ENCODE measurements around the gene KDELR3. TPM values are rescaled to one million over a fixed set of nuclear protein-coding genes. Genes with fewer than 3 reads are reported as not detected.

Gene KDELR3
- total RNA-seq, 1 donor from 2014 or later = 32.9 TPM

DNA sequence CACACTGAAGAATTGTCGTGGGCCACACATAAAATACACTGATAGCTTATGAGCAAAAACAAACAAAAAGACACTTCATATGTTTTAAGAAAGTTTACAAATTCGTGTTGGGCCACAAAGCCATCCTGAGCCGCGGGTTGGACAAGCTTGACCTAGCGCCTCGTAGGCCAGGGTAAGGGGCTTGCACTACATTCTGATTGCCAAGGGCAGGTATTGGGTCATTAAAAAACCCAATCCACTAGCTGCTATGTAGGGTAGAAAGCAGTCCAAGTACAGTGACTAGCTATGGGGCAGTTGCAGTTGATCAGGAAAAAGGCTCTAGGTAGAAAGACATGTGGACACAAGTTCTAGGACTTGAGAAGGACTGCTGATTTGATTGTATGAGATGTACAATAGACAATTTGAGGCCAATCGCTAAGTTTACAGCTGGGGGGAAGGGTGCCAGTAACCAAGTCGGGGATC, 14.0 kb downstream of the KDELR3 start:
- no peak for DNase-seq (ENCODE audit: low read depth in 2 of 2)

DNA sequence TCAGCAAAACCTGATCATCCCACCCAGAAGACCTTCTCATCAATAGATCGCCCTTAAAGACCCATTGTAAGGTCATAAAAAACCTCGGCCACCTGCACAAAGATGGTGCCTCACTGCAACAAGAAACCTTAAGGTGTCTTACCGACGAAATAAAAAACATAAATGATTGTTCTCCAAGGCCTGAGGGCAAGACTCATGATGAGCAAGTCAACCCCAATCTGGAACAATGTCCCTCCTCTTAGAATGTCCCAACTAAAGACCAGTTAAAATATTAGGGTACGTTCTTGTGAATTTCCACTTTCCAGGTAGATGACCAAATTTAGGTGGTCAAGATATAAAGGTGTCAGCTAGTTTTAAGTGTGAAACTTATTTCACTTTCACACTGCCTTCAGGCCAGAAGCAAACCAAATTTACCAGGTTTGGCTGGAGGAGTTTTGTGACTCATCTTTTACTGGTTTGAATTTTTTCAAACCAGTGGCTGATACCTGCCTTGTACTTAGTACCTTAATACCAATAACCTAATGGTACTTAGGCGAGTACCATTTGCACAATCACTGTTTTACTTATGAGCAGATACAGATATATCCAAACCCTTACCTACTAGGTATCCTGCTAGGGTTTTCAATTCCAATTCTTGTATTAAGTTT, 14.9 kb downstream of the KDELR3 start:
- no peak for DNase-seq (ENCODE audit: low read depth in 2 of 2)

DNA sequence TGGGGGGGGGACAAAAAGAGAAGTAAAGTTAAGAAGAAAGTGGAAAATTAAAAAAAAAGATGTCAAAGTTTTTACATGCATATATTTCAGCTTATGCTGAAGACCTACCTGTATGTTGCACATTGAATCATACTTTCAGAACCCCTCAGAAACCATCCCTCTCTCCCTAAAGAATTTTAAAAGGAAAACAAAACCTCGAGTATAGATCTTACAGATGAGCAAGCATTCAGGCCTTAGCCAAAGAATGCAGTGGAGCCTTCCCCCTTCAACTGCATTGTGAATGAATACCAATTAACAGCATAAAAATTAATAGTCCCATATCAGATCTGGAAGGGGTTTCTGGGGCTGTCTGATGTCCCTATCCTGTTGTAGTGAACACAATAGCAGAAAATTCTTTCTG, 16.3 kb downstream of the KDELR3 start:
- DNase-seq (ENCODE audit: low read depth in 2 of 2) = no peak

GRCh38 chr22:38485783-38486182, 17.9 kb downstream of the KDELR3 start:
- DNase-seq (ENCODE audit: low read depth in 2 of 2) = no peak

GRCh38 chr22:38487946-38488345, 20.1 kb downstream of the KDELR3 start:
- DNase-seq (ENCODE audit: low read depth in 2 of 2) = no peak

DNA sequence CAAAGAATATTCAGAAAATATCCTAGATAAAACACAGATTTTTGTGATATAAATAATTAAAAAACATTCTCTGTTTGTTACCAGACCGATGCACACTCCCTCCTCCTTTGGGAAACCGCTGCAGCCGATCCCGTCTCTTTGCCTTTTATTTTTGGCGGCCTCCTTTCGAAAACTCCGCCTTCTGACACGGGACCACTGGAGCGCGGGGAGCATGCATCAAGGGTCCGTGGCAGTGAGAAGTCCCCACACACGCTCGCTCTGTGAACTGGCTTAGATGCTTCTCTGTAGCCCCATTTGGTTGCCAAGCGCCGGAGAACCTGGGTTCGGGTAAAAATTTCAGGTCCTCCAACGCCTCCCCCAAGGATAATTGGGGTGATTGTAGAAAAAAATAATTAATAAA, 21.2 kb downstream of the KDELR3 start:
- no peak for DNase-seq (ENCODE audit: low read depth in 2 of 2)

- no peak for DNase-seq (ENCODE audit: low read depth in 2 of 2)
These were observed 21.8 kb downstream of the KDELR3 start for GRCh38 chr22:38489561-38490145.

DNA sequence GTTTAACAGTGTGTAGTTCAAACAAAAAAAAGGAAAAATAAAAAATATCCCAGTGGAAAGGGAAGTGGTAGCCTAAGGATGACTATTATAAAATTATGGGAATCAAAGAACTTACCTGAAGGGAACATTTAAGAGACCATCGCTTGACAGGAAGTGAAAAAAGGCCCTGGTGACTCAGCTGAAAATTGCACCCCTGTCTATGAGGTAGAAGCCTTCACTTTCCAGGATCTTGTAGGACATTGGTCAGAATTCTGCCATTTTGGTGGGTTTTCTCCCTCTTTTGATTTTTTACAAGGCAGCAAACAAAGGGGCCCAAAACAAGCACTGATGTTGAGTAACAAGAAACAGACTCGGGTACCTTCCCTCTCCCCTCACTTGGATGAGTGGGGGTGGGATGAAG, 22.6 kb downstream of the KDELR3 start:
- no peak for DNase-seq (ENCODE audit: low read depth in 2 of 2)

DNA sequence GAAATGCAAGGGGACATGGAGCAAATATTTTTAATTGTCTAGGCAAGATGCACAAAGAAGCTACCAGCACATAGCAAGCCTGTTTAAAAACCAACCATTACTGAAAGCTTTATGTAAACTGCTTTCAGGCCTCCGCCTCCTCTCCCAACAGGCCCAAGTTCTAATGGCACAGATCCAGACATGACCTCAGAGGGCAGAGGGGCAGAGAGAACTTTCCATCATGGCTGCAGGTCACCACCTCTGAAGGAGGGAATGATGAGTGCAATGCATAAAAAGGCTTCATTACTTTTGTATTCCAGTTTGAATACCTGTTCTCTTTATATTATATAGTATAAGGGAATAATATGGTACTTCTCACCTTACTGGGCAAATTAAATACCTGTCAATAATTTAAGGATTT, 23.0 kb downstream of the KDELR3 start:
- DNase-seq (ENCODE audit: low read depth in 2 of 2) = peak in 1 of 2 donors; percentile 47

DNA sequence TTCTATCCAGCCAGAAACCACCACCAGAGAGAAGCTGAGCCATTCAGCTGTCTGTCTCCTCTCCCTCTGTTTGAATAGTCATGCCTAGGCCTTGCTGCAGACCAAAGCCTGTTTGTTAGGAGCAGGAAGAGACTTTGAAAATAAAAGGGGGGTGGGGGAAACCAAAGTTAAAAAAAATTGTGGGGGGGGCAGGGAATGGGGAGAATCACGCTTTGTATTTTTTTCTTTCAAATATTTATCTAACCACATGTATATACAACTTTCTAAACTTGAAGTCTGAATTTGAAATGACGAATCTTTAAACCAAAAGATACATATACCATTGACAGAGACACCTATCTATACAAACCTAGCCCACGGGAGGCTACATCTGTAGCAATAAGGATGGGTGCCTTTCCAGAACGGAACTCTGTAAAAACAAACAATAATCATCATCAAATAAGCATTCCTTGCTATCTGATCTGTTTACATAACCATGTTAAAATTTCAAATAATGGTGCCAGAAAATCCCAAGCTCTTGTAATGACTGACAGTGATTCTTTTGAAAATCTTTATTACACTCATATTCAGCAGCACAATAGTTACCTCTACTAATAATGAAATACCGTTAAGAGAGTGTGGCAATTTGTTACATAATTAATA, 23.9 kb downstream of the KDELR3 start:
- no peak for DNase-seq (ENCODE audit: low read depth in 2 of 2)

DNA sequence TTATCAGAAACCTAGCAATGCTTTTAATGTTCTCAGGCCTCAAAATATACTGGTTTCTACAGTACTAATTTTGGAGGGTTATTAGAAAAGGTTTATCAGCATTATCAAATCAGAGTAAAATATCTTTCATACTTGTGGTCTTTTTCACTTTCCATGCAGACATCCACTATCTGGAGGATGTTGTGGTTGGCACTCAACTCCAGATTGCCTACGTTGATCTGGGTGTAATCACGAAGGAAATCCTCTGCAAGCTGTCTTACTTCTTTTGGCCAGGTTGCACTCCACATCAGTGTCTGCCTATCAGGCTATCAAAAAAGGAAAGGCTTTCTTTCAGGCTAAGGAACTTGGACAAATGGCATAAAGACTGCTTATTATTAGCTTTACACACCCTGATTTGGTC, 26.6 kb downstream of the KDELR3 start:
- no peak for DNase-seq (ENCODE audit: low read depth in 2 of 2)

DNA sequence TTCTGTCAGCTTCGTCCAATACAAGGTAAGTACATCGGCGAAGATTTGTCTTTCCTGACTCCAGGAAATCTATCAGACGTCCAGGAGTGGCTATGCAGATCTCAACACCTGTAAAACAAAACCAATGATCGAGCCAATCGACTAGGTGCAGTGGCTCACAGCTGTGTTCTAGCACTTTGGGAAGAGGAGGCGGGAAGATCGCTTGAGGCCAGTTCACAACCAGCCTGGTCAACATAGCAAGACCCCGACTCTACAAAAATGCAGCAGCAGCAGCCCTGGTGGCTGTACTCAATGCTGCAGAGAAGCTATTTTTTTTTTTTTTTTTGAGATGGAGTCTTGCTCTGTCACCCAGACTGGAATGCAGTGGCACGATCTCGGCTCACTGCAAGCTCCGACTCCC, 27.0 kb downstream of the KDELR3 start:
- DNase-seq (ENCODE audit: low read depth in 2 of 2) = no peak

- no peak for DNase-seq (ENCODE audit: low read depth in 2 of 2)
These were observed 30.0 kb downstream of the KDELR3 start for GRCh38 chr22:38497869-38498268.

- DNase-seq (ENCODE audit: low read depth in 2 of 2) = no peak
These were observed 34.1 kb downstream of the KDELR3 start for GRCh38 chr22:38501797-38502672.

- no peak for DNase-seq (ENCODE audit: low read depth in 2 of 2)
These were observed 35.1 kb downstream of the KDELR3 start for GRCh38 chr22:38503021-38503420.

DNA sequence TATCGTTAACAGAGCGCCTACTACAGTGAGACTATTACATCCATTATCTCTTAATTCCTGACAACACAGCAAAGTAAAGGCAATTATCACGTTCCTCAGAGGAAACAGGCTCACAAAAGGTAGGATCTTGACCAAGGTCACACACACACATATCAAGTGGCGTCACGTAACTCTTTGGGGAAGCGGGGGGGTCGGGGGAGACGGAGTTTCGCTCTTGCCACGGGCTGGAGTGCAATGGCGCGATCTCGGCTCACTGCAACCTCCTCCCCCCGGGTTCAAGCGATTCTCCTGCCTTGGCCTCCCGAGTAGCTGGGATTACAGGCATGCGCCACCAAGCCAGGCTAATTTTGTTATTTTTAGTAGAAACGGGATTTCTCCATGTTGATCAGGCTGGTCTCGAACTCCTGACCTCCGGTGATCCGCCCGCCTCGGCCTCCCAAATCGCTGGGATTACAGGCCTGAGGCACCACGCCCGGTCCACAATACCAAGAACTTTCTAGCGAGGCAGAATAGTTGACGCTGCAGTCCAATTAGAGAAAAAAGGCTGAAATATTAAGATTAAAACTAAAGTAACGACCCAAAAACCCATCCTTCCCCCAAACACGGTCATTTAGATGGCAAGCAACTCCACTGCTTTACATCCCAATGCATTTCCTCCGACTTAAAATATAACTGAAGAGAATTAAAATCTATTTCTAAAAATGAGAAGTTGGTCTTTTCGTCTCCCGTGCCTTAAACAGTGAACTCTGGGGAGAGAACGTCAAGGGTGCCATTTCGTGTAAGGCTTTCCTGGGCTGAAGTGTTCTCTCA, 37.0 kb downstream of the KDELR3 start:
- peak in 1 of 2 donors; percentile 64 for DNase-seq (ENCODE audit: low read depth in 2 of 2)

GRCh38 chr22:38505541-38506117, 37.7 kb downstream of the KDELR3 start:
- DNase-seq (ENCODE audit: low read depth in 2 of 2) = peak; percentile 28 to 59

GRCh38 chr22:38506118-38506962, 38.4 kb downstream of the KDELR3 start, which contains the start of gene DDX17:
TSS of gene DDX17 (minus strand) at chr22:38506311.
- DNase-seq (ENCODE audit: low read depth in 2 of 2) = peak; percentile 92 to 98

DNA sequence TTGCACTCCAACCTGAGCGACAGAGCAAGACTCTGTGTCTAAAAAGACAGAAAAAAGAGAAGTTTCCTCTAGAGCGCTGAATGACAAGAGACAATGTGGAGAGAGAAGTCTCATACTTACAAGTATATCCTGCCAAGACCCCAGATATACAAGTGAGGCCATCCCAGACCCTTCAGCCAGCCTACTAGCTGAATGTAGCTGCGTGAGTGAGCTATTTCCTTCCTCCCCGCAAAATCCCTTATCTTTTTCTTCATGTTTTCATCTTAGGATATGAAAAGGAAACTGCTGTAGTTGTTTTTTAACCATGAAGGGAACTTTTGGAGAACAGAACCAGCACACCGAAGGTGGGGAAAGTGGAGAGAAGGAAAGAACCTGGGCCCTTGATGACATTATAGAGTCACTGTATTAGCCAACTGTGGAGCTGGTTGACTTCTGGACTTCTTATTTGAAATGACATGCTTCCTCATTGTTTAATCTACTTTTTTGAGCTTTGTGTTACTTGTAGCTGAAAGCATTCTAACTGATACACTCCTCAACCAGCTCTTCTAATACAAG, 42.6 kb downstream of the KDELR3 start:
- DNase-seq (ENCODE audit: low read depth in 2 of 2) = no peak

All from dermis microvascular lymphatic vessel endothelial cell (primary cell).